HEK293 (cell line): ENCODE results near the gene PGPEP1.

Experiments
- BCL11A ChIP-seq: fragments of 450-650 bp; formaldehyde crosslinking; IDR thresholded peaks from 2 replicates; pipeline ENCODE4 v1.5.1; 2016; ENCODE audit warnings: low read depth, missing biosample characterization, missing genetic modification characterization
- IKZF3 ChIP-seq: fragments of 450-650 bp; IDR thresholded peaks from 2 replicates; pipeline ENCODE4 v1.5.0; 2018; ENCODE audit warnings: missing biosample characterization, mild to moderate bottlenecking, missing genetic modification characterization, moderate library complexity
- KLF1 ChIP-seq: fragments of 450-650 bp; formaldehyde crosslinking; IDR thresholded peaks from 2 replicates; pipeline ENCODE4 v1.5.1; 2016; ENCODE audit warnings: missing biosample characterization, missing genetic modification characterization
- MZF1 ChIP-seq: fragments of 450-650 bp; formaldehyde crosslinking; IDR thresholded peaks from 2 replicates; pipeline ENCODE4 v1.5.1; 2017; ENCODE audit warnings: missing biosample characterization, missing genetic modification characterization, borderline replicate concordance
- OVOL3 ChIP-seq: fragments of 450-650 bp; formaldehyde crosslinking; IDR thresholded peaks from 2 replicates; pipeline ENCODE4 v1.5.1; 2016; ENCODE audit warnings: missing biosample characterization, missing genetic modification characterization
- REPIN1 ChIP-seq: fragments of 450-650 bp; formaldehyde crosslinking; IDR thresholded peaks from 2 replicates; pipeline ENCODE4 v1.5.1; 2017; ENCODE audit warnings: missing biosample characterization, missing genetic modification characterization, low read depth
- TRIM28 ChIP-seq: IDR thresholded peaks from 2 replicates; pipeline ENCODE4 v1.6.1; 2011; ENCODE audit warnings: low read length, control low read depth, borderline replicate concordance
- ZNF2 ChIP-seq: fragments of 450-650 bp; formaldehyde crosslinking; IDR thresholded peaks from 2 replicates; pipeline ENCODE4 v1.5.1; 2016; ENCODE audit warnings: missing biosample characterization, missing genetic modification characterization
- ZNF202 ChIP-seq: fragments of 450-650 bp; formaldehyde crosslinking; IDR thresholded peaks from 2 replicates; pipeline ENCODE4 v1.5.1; 2016; ENCODE audit warnings: missing biosample characterization, missing genetic modification characterization, borderline replicate concordance
- ZNF223 ChIP-seq: fragments of 450-650 bp; formaldehyde crosslinking; IDR thresholded peaks from 2 replicates; pipeline ENCODE4 v1.5.1; 2016; ENCODE audit warnings: missing biosample characterization, missing genetic modification characterization
- ZNF248 ChIP-seq: fragments of 450-650 bp; formaldehyde crosslinking; IDR thresholded peaks from 2 replicates; pipeline ENCODE4 v1.5.1; 2017; ENCODE audit warnings: missing biosample characterization, missing genetic modification characterization
- ZNF274 ChIP-seq, 2 experiments: fragments of 200-500 bp in 1 of 2; fragments of 450-650 bp in 1 of 2; sonication (Bioruptor generic) in 1 of 2; formaldehyde crosslinking in 1 of 2; IDR thresholded peaks; 2 replicates each; pipeline versions ENCODE4 v1.5.1 to v1.6.1; 2014 to 2016; ENCODE audit warnings: borderline replicate concordance in 1 of 2, inconsistent platforms in 1 of 2, low read length in 1 of 2, missing biosample characterization in 1 of 2, missing genetic modification characterization in 1 of 2
- ZNF366 ChIP-seq: fragments of 450-650 bp; formaldehyde crosslinking; conservative IDR thresholded peaks from 2 replicates; pipeline ENCODE4 v1.5.1; 2016; ENCODE audit warnings: missing biosample characterization, missing genetic modification characterization
- ZNF423 ChIP-seq: fragments of 450-650 bp; formaldehyde crosslinking; IDR thresholded peaks from 2 replicates; pipeline ENCODE4 v1.5.1; 2016; ENCODE audit warnings: missing biosample characterization, missing genetic modification characterization
- ZNF549 ChIP-seq: fragments of 450-650 bp; IDR thresholded peaks from 2 replicates; pipeline ENCODE4 v1.5.1; 2018; ENCODE audit warnings: missing biosample characterization, missing genetic modification characterization, mild to moderate bottlenecking, inconsistent platforms, moderate library complexity
- ZNF561 ChIP-seq: fragments of 450-650 bp; IDR thresholded peaks from 2 replicates; pipeline ENCODE4 v1.5.1; 2018; ENCODE audit warnings: missing biosample characterization, missing genetic modification characterization, borderline replicate concordance
- ZNF596 ChIP-seq: fragments of 450-650 bp; IDR thresholded peaks from 2 replicates; pipeline ENCODE4 v1.5.0; 2018; ENCODE audit warnings: missing biosample characterization, mild to moderate bottlenecking, missing genetic modification characterization, moderate library complexity
- ZNF621 ChIP-seq: fragments of 450-650 bp; formaldehyde crosslinking; IDR thresholded peaks from 2 replicates; pipeline ENCODE4 v1.5.1; 2017; ENCODE audit warnings: missing biosample characterization, missing genetic modification characterization
- ZNF626 ChIP-seq: fragments of 450-650 bp; sonication (Bioruptor Pico); formaldehyde crosslinking; IDR thresholded peaks from 2 replicates; pipeline ENCODE4 v1.5.1; 2018; ENCODE audit warnings: missing biosample characterization, missing genetic modification characterization, inconsistent platforms
- ZNF658 ChIP-seq: fragments of 450-650 bp; formaldehyde crosslinking; IDR thresholded peaks from 2 replicates; pipeline ENCODE4; 2016; ENCODE audit warnings: missing biosample characterization, missing genetic modification characterization
- ZNF76 ChIP-seq: fragments of 450-650 bp; formaldehyde crosslinking; IDR thresholded peaks from 2 replicates; pipeline ENCODE4; 2016; ENCODE audit warnings: low read depth, missing biosample characterization, missing genetic modification characterization, borderline replicate concordance
- ZNF791 ChIP-seq: fragments of 450-650 bp; formaldehyde crosslinking; IDR thresholded peaks from 2 replicates; pipeline ENCODE4 v1.5.1; 2016; ENCODE audit warnings: missing biosample characterization, missing genetic modification characterization
- ZNF830 ChIP-seq: fragments of 450-650 bp; IDR thresholded peaks from 2 replicates; pipeline ENCODE4 v1.5.0; 2018; ENCODE audit warnings: missing biosample characterization, missing genetic modification characterization, low read depth, mild to moderate bottlenecking, moderate library complexity
- TF ChIP-seq, protein P1 (sequence below): fragments of 450-650 bp; formaldehyde crosslinking; IDR thresholded peaks from 2 replicates; pipeline ENCODE4 v1.5.1; 2016; ENCODE audit warnings: missing biosample characterization, missing genetic modification characterization
- TF ChIP-seq, protein P2 (sequence below): fragments of 450-650 bp; formaldehyde crosslinking; IDR thresholded peaks from 2 replicates; pipeline ENCODE4 v1.5.1; 2016; ENCODE audit warnings: missing biosample characterization, missing genetic modification characterization
- TF ChIP-seq, protein P3 (sequence below): fragments of 450-650 bp; formaldehyde crosslinking; IDR thresholded peaks from 2 replicates; pipeline ENCODE4 v1.5.0; 2017; ENCODE audit warnings: missing biosample characterization, missing genetic modification characterization, borderline replicate concordance
- TF ChIP-seq, protein P4 (sequence below): fragments of 450-650 bp; formaldehyde crosslinking; IDR thresholded peaks from 2 replicates; pipeline ENCODE4 v1.5.1; 2016; ENCODE audit warnings: missing biosample characterization, missing genetic modification characterization
- TF ChIP-seq, protein P5 (sequence below): fragments of 450-650 bp; formaldehyde crosslinking; IDR thresholded peaks from 2 replicates; pipeline ENCODE4 v1.5.1; 2017; ENCODE audit warnings: missing biosample characterization, missing genetic modification characterization

The PGPEP1 gene

DNA sequence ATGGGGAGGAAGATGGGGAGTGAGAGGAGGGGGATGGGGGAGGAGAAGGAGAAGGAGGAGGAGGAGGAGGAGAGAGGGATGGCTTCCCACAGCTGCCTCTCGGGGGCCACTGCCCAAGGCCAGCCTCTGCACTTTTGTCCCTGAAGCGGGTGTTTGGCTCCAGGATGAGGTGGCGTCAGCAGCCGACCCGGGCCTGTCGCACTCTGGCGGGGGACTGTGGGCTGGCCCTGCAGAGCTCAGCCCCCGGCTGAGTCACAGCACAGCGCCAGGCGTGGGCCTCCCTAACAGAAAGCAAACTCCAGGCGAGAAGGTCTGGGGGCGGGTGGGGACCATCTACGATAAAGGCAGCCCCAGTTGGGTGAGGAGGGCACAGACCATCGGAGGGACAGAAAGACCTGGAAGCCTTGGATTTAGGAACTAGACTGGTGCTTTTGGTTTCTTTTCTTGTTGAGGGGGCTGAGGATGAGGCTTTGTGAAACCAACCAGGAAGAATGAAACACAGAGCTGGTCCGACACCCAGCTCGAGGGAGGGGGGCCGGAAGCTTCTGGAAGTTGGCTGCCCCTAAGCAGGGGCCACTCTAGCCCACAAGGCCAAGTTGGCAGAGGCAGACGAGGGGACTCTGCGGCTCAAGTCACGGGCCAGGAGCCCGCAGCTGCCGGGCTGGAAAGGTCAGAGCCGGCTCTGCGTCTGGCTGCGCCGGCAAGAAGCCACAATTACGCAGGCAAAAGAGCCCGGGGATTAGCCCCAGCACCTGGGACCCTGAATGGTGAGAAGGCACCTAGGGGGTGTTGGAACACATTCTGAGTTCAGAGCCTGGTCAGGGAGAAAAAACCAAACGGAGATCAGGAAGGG lies 35.7 kb upstream of the PGPEP1 start (continued):
- TF ChIP-seq, protein P1, sequence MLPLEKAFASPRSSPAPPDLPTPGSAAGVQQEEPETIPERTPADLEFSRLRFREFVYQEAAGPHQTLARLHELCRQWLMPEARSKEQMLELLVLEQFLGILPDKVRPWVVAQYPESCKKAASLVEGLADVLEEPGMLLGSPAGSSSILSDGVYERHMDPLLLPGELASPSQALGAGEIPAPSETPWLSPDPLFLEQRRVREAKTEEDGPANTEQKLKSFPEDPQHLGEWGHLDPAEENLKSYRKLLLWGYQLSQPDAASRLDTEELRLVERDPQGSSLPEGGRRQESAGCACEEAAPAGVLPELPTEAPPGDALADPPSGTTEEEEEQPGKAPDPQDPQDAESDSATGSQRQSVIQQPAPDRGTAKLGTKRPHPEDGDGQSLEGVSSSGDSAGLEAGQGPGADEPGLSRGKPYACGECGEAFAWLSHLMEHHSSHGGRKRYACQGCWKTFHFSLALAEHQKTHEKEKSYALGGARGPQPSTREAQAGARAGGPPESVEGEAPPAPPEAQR (tag by site-specific recombination), result no peak
- TF ChIP-seq ZNF830 (no peak), TRIM28 (0 out of 2 replicates have a peak, but pooled peaks have one; percentile 29), ZNF626 (tag by site-specific recombination) (no peak), ZNF366 (tag by site-specific recombination) (peak; percentile 94), OVOL3 (no peak), ZNF596 (tag by site-specific recombination) (no peak), IKZF3 (tag by site-specific recombination) (no peak), MZF1 (tag by site-specific recombination) (no peak; the same call in 1 of the 2 replicates), ZNF2 (tag by site-specific recombination) (no peak), ZNF791 (tag by site-specific recombination) (no peak), ZNF248 (tag by site-specific recombination) (no peak), REPIN1 (tag by site-specific recombination) (no peak), ZNF621 (tag by site-specific recombination) (no peak), ZNF549 (tag by site-specific recombination) (no peak), ZNF423 (tag by site-specific recombination) (no peak), ZNF561 (tag by site-specific recombination) (no peak; the same call in 1 of the 2 replicates), ZNF658 (no peak), ZNF274 (IDR thresholded peaks at IDR 0.05; ENCODE audit: low read length) (no peak), ZNF274 (tag by site-specific recombination; IDR thresholded peaks at IDR 0.05; ENCODE audit: borderline replicate concordance) (no peak), BCL11A (tag by site-specific recombination) (no peak), KLF1 (tag by site-specific recombination) (peak; percentile 39; the same call in 1 of the 2 replicates), ZNF76 (tag by site-specific recombination) (0 out of 2 replicates have a peak, but pooled peaks have one; percentile 45), ZNF202 (tag by site-specific recombination) (no peak), ZNF223 (no peak)
- TF ChIP-seq, protein P2, sequence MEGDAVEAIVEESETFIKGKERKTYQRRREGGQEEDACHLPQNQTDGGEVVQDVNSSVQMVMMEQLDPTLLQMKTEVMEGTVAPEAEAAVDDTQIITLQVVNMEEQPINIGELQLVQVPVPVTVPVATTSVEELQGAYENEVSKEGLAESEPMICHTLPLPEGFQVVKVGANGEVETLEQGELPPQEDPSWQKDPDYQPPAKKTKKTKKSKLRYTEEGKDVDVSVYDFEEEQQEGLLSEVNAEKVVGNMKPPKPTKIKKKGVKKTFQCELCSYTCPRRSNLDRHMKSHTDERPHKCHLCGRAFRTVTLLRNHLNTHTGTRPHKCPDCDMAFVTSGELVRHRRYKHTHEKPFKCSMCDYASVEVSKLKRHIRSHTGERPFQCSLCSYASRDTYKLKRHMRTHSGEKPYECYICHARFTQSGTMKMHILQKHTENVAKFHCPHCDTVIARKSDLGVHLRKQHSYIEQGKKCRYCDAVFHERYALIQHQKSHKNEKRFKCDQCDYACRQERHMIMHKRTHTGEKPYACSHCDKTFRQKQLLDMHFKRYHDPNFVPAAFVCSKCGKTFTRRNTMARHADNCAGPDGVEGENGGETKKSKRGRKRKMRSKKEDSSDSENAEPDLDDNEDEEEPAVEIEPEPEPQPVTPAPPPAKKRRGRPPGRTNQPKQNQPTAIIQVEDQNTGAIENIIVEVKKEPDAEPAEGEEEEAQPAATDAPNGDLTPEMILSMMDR, result peak; percentile 46; the same call in 1 of the 2 replicates
- TF ChIP-seq, protein P3, sequence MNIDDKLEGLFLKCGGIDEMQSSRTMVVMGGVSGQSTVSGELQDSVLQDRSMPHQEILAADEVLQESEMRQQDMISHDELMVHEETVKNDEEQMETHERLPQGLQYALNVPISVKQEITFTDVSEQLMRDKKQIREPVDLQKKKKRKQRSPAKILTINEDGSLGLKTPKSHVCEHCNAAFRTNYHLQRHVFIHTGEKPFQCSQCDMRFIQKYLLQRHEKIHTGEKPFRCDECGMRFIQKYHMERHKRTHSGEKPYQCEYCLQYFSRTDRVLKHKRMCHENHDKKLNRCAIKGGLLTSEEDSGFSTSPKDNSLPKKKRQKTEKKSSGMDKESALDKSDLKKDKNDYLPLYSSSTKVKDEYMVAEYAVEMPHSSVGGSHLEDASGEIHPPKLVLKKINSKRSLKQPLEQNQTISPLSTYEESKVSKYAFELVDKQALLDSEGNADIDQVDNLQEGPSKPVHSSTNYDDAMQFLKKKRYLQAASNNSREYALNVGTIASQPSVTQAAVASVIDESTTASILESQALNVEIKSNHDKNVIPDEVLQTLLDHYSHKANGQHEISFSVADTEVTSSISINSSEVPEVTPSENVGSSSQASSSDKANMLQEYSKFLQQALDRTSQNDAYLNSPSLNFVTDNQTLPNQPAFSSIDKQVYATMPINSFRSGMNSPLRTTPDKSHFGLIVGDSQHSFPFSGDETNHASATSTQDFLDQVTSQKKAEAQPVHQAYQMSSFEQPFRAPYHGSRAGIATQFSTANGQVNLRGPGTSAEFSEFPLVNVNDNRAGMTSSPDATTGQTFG, result no peak
- TF ChIP-seq, protein P4, sequence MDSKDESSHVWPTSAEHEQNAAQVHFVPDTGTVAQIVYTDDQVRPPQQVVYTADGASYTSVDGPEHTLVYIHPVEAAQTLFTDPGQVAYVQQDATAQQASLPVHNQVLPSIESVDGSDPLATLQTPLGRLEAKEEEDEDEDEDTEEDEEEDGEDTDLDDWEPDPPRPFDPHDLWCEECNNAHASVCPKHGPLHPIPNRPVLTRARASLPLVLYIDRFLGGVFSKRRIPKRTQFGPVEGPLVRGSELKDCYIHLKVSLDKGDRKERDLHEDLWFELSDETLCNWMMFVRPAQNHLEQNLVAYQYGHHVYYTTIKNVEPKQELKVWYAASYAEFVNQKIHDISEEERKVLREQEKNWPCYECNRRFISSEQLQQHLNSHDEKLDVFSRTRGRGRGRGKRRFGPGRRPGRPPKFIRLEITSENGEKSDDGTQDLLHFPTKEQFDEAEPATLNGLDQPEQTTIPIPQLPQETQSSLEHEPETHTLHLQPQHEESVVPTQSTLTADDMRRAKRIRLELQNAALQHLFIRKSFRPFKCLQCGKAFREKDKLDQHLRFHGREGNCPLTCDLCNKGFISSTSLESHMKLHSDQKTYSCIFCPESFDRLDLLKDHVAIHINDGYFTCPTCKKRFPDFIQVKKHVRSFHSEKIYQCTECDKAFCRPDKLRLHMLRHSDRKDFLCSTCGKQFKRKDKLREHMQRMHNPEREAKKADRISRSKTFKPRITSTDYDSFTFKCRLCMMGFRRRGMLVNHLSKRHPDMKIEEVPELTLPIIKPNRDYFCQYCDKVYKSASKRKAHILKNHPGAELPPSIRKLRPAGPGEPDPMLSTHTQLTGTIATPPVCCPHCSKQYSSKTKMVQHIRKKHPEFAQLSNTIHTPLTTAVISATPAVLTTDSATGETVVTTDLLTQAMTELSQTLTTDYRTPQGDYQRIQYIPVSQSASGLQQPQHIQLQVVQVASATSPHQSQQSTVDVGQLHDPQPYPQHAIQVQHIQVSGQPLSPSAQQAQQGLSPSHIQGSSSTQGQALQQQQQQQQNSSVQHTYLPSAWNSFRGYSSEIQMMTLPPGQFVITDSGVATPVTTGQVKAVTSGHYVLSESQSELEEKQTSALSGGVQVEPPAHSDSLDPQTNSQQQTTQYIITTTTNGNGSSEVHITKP (tag by site-specific recombination), result peak; percentile 87
- TF ChIP-seq, protein P5, sequence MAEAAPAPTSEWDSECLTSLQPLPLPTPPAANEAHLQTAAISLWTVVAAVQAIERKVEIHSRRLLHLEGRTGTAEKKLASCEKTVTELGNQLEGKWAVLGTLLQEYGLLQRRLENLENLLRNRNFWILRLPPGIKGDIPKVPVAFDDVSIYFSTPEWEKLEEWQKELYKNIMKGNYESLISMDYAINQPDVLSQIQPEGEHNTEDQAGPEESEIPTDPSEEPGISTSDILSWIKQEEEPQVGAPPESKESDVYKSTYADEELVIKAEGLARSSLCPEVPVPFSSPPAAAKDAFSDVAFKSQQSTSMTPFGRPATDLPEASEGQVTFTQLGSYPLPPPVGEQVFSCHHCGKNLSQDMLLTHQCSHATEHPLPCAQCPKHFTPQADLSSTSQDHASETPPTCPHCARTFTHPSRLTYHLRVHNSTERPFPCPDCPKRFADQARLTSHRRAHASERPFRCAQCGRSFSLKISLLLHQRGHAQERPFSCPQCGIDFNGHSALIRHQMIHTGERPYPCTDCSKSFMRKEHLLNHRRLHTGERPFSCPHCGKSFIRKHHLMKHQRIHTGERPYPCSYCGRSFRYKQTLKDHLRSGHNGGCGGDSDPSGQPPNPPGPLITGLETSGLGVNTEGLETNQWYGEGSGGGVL (tag by site-specific recombination), result peak; percentile 98
